ENCODE measurements around the gene KLF1.
A peak's percentile ranks its signal among the peaks of the same experiment; 100 is the strongest.
"Not testable (repeated sequence)": the region's sequence is repeated elsewhere in the genome, so short reads cannot be mapped to it uniquely, and the experiment has no call there.

KLF1 gene

DNA sequence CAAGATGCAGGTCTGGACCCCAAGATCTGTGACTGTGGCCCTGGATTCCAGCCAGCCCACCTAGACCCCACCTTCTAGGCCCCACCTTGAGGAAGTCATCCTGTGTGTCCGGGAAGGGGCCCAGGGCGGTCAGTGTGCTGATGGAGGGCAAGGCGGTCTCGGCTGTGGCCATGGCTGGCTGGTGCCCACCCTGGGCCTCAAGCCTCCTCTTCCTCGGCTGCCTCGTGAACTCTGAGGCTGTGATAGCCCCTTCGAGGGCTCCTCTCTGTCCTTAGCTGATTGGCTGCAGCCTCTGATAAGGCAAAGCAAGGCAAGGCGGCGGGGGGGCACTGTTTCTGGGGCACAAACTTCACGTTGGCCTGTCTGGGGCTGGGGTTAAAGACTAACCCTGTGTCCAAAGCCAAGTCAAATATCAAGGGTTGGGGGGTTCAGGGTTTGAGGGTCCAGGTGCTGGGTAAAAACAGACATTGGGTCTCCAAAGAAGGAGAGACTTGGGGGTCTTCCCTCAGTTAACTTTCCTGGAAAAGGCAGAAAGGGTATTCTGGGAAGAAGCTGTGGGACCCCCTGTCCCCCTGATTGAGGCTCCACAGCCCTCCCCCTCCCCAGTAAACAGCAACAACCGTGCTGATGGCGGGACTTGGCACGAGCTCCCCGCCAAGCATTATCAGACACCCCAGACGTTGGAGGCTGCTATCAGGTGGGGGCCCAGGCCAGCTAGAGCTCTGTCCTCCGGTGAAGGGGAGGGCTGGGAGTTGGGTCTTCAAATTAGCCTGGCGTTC is at the start of gene KLF1:
KLF1 (minus strand) TSS at position 233 of the 779 bp plus-strand sequence; CDS start at position 172, 61 bp downstream.
- no peak for DNase-seq (ENCODE audit: low spot score)

DNA sequence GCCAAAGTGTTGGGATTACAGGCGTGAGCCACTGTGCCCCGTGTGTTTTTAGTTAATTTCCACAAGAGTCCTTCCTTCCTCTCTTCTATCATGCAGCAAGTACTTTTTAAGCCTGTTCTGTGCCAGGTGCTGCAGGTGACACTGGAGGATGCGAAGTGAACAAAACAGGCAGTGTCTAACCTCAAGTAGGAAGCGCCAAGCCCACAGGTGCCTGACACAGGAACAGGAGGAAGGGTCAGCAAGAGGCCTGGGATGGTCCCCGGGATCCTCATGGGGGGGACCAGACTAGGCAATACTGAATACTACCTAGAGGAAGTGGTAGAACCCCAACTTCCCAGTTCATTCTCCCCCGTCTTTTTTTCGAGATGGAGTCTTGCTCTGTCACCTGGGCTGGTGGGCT is 49.6 kb upstream of the KLF1 start:
- no peak for DNase-seq (ENCODE audit: low spot score)

DNA sequence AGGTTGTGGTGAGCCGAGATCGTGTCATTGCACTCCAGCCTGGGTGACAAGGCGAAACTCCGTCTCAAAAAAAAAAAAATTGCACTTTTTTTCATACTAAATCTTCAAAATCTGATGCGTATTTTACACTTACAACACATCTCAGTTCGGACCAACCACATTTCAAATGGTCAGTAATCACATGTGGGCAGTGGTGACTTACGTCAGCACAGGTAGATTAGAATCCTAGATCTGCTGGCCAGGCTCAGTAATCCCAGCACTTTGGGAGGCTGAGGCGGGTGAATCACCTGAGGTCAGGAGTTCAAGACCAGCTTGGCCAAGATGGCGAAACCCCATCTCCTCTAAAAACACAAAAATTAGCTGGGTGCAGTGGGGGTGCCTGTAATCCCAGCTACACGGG is 48.1 kb upstream of the KLF1 start:
- no peak for DNase-seq (ENCODE audit: low spot score)

DNA sequence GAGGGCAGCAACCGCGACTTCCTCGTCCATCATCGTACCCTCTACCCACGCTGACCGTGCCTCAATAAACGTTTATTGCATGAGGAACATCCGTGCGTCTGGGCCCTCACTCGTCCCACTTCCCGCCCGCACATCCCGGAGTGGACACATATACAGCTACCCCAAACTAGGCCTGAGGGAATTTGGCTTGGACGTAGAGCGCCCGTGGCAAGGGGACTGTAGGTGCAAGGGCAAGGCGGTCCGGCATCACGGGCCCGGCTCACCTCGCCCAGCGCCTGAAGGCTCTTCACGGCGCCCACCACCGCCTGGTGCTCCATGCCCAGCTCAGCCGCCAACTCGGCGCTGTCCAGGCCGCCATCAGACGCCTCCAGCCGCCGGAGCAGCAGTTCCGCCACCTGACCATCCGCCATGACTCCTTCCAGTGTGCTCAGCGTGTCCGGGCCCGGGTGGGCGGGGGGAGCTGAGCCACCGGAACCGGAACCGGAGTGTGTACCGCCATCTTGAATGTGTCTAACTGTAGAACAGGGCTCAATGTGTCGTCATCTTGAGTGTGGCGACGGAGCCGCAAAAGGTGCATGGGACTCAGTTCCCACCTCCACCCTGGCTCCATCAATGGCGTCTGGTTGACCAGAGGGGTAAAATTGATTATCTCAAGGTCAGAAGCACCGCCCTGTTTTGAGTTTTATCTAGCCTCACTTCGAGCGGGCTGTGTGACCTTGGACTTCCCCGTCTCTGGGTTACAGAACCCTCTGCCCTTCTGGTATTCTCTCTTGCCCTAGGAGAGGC is 46.5 kb upstream of the KLF1 start, which contains the start of gene FARSA:
FARSA (minus strand) TSS at position 425 of the 786 bp plus-strand sequence; CDS start at position 410, 15 bp downstream.
- DNase-seq (ENCODE audit: low spot score): peak; percentile 95

DNA sequence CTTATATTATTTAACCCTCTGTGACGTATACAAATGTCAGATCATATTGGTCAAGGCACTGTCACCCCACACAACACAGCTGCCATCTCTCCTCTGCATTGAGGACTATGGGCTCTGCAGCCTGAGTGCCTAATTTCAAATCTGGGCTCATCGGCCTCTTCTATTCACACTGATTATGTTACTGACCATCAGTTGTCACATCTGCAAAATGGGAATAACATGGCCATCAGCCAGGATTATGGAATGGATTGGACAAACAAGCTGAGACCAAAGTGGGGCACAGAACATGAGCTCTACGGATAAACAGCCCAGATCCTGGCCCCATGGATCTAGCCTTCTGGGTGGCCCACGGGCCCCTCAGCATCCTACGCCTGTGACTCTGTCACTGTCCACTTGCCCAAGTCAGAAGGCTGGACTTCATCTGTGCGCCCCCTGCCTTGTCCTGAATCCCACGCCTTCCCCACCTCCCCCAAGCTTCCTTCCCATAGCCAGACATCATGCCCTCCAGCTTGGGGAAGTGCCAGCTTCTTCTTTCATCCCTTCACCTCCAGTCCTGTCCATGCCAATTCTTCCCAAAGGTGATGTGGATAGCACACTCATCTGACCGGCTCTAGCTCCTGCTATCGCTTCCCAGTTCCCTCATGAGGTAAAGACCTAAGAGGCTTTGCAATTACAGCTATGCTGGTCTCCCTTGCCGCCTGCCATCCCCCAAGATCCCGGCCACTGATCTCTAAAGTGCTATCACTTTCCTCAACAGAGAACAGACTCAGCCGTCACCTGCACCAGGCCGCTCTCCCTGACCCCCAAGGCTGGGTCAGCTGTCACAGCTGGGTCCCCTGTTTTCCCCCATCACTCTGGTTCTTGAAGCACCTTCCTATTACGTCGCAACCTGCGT is 45.6 kb upstream of the KLF1 start:
- DNase-seq (ENCODE audit: low spot score): no peak

DNA sequence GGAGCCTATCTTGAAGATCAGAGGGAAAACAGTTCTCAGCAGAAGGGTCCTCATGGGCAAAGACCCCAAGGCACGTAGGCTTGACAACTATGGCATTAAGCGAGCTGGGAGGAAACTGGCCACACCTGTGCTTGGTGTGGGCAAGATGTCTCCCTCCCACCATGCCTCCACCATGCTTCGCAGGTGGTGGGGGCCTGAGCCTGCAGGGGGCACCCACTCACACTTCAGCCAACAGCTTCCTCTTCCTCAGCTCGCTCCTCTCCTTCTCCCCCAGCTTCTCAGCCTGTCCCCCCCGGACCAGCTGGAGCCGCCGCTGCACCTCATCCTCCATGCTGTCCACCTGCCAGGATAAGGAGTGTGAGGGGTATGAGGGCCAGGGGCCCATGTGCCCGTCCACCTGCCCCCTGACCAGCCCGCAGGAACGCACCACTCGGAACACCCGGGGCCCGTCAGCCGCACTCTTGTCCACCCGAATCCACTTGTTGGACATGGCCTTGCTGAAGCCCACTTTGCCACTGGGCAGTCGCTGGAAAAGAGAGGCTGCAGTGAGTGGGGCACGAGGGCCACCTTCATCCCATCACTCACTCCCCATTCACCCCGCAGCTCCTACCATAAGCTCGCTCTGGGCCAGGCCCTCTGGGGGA is 43.1 kb upstream of the KLF1 start:
- no peak for DNase-seq (ENCODE audit: low spot score)

DNA sequence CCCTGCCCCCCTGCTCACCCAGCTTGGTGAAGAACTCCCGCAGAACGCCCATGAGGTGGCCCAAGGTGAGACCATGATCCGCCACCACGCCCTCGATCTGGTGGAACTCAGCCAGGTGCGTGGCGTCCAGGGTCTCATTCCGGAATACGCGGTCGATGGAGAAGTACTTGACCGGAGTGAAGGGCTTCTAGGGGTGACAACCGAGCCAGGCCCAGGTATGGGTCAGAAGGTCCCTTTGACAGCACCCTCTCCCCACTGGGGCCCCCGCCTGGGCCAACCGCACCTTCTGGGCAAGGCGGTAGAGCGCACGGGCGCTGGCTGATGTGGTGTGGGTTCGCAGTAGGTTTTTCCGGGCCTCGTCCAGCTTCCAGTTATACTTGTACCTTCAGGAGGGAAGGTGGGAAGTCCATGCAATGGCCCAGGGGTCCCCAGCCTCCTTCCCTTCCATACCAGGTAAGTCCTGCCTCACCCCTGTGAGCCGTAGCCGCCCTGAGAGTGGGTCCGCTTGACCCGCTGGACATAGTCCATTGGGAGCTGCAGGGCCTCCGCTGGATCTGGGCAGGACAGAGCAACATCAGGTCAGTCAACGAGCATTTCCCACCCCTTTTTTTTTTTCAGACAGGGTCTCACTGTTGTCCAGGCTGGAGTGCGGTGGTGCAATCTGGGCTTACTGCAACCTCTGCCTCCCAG is 37.8 kb upstream of the KLF1 start:
- DNase-seq (ENCODE audit: low spot score): no peak

DNA sequence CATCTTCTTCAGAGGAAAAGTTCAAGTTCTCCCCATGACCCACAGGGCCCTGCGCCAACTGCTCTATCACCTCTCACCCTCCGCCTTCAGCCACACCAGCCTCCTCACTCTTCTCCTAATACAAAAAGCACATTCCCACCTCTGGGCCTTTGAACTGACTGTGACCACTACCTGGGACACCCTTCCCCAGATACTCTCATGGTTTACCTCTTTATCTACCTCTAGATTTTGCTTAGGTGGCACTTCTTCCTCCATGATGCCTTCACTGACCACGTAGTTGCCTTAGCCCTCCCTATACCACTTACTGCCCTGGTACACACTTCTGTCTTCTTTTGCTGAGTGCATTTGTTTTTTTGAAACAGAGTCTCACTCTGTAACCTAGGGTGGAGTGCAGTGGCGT is 36.0 kb upstream of the KLF1 start:
- no peak for DNase-seq (ENCODE audit: low spot score)

DNA sequence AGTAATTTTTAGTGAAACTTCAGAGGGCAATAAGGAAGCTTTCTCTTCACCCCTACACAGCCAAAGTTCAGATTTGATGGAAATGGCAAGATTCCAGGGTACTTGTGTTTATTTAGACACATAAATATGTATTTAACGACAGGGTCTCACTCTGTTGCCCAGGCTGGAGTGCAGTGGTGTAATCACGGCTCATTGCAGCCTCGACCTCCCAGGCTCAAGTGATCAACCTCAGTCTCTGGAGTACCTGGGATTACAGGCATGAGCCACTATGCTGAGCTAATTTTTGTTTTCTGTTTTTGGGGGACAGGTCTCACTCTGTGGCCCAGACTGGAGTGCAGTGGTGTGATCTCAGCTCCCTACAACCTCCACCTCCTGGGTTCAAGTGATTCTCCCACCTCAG is 34.0 kb upstream of the KLF1 start:
- DNase-seq (ENCODE audit: low spot score): no peak

DNA sequence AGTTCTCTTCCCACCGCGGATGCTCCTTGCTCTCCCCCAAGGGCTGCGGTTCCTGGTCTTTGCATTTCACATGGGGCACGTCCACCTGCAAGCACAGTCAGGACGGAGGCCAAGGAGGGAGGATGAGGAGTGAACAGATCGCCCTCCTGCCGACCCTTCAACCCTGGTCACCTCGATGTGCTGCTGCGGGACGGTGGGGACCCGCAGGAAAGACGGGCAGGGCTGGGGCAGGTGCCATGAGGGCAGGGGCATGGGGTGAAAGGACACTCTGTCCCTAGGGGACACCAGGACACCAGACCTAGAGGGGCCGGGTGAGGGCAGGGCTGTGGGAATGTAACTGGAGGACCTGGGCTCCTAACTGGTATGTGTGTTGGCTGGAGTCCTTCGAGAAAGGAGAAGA is 31.3 kb upstream of the KLF1 start:
- no peak for DNase-seq (ENCODE audit: low spot score)

DNA sequence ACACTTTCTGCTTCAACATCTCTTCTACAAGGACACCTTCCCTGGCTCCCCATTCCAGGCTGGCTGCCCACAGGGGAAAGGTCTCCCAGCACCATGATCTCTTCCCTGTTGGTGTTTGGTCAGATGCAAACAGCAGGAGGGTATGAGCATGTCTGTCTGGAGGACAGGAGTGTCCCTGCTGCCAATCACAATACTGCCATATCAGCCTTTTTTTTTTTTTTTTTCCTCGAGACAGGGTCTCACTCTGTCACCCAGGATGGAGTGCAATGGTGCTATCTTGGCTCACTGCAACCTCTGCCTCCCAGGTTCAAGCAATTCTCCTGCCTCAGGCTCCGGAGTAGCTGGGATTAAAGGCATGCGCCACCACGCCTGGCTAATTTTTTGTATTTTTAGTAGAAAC is 28.9 kb upstream of the KLF1 start:
- DNase-seq (ENCODE audit: low spot score): not testable (repeated sequence)

DNA sequence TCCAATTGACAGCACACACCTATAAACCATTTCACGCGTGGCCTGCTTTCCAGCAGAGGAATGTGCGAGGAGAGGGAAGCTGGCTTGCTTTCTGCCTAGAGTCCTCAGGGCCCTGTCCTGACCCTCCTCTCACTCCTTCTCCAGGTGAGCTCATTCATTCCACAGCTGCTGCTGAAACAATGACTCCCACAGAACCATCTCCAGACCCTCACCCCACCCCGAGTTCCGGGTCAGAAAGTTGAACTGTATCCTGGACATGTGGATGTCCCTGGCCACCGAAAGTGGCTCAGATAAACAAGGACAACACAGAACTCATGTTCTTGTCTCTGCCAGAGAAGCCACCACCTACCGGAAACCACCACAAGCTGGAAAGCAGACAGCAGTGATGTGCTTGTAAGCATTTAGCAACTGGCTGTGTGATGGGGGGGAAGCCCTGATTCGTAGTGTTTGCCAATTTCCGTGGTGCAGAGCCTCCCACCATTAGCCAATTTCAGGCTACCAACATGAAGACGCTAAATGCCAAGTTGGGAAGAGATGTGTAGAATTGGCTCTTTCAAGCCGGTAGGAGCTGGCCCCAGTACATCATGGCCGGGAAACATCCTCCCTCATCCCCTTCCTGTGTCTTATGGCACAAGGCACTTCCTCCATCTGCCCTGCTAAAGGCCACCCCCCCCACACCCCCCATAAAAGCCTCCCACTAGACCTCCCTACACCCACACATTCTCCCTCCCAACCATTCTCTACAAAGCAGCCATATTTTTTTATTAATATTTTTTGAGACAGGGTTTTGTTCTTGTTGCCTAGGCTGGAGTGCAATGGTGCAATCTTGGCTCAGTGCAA is 27.1 kb upstream of the KLF1 start:
- DNase-seq (ENCODE audit: low spot score): peak; percentile 49

DNA sequence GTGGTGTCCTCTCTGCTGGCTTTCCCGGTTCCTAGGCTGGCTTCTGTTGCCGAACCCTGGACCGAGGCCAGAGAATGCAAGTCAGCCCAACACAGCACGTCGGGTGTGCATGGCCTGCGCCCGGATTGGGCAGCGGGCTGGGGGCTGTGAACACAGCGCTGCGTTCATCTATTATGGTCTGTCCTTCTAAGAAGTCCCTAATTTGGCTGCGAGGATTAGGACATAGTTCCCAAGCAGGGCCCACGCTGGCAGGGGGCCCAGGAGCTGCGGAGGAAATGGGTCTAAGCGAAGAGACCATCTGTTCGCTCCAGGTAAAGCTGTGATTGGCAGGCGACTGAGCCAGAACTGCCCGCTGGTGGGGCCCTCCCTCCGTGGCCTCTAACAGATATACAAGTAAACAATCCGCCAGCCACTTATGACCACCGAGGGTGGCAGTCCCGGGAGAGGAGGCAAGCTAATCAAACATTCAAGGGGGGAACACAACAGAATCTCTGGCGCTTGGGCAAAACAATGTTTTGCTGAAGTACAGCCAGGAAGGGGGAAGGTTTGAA is 26.1 kb upstream of the KLF1 start:
- DNase-seq (ENCODE audit: low spot score): no peak

DNA sequence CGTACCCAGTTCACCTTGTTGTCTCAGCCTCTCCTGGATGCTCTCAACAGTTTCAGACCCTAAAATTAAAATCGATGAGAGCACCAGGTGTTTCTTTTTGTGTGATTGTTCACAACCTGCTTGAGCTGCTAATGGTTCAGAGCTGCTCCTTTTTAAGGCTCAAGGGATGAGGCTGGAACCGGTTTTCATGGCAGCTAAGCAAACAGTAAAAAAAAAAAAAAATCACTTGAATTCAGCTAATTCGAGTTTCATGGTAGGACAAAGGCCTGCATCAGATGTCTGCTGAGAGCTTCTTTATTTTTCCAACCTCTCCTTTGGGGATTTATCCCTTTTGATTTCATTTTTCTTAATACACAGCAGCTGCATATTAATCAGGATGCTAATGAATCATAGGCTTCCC is 25.6 kb upstream of the KLF1 start:
- no peak for DNase-seq (ENCODE audit: low spot score)

DNA sequence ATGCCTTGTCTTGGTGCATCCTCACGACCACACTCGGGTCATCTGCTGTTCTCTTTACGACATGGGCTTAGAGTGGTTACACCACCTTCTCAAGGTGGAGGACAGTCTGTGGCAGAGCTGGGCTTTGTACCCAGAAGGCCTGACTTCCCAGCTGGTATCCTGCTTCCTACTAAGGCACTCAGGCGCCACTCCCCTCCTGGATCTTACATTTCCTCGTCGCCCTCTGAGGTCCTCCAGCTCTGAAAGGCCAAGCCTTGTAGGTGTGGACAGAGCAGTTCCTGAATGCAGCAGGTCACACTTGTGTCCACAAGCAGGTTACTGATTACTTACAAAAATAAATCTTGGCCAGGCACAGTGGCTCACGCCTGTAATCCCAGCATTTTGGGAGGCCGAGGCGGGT is 20.2 kb upstream of the KLF1 start:
- no peak for DNase-seq (ENCODE audit: low spot score)

DNA sequence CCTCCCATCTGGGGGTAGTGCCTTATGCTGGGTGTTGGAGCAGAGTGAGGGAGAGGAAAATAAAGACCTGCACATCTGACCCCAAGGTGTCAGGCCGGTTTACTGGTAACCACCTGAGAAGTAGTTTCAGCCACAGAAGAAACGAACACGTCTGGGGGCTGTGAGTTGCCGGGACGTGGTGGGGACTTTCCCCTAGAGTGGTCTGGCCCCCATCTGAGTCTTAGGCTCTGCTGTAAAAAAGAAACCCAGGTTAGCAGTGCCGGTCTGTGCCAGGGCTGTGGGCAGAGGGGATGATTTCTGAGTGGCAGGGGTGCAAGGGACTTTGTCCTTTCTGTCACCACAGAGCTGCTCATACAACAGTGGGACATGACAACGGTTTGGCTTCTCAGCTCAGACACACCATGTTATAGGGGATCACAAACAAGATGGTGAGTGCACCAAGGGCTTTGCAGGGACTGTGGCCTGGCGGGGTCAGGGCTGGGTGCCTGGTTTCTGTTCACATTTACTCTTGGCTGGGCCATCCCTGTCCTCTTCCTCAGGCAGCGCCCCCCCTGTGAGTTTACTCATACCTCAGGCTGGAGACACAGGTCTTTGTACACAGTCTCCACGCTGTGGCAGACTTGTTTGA is 13.0 kb upstream of the KLF1 start:
- DNase-seq (ENCODE audit: low spot score): peak; percentile 55

DNA sequence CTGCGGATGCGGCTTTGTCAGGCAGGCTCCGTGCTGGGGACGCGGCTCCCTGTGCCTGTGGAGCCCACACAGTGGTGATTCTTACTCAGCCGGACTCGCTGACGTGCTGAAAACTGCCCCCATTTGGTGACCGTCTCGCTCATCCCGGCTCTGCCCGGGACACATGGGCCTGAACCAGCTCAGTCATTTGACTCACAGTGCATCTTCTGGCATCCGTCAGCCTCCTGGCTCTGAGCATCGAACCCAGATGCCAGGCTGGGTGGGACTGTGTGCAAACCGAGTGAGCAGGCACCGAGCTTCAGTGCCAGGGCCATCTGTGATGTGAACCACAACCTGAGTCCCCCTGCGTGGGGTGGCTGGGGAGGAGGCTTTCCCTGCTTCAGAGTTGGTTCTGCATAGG is 9.5 kb upstream of the KLF1 start:
- DNase-seq (ENCODE audit: low spot score): no peak

DNA sequence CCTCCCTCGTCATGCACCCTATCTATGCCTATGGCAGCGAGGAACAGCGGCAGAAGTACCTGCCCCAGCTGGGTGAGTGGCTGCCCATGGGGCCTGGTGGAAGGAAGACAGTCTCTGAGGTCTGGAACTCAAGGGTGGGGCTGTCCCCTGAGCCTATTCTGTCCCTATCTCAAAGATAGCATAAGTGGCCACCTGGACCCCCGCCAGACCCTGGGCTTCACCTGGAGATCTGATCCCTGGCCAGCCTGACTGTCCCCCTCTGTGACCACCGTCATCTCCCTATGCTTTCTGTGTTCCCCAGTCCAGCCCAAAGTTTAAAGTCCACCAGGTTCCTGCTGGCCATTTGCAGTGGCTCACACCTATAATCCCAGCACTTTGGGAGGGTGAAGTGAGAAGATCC is 6.6 kb upstream of the KLF1 start:
- no peak for DNase-seq (ENCODE audit: low spot score)

DNA sequence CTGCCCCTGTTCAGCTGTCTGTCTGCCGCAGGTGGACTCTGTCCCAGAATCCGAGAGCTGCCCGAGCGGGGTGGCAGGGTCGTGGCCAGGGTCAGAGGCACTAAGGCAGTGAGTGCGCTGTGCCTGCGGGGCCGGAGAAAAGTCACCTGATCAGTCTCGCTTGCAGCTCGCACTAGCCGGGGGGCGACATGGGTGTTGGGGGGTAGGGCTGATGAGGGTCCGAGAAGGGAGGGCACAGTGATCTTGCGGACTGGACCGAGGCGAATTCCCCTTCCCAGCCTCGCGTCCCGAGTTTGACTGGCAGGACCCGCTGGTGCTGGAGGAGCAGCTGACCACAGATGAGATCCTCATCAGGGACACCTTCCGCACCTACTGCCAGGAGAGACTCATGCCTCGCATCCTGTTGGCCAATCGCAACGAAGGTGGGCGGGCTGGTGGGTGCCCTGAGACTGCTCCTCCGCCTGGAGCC is 4.6 kb upstream of the KLF1 start:
- no peak for DNase-seq (ENCODE audit: low spot score)
